Measurements from ENCODE around the gene MYO3B.

MYO3B gene

DNA sequence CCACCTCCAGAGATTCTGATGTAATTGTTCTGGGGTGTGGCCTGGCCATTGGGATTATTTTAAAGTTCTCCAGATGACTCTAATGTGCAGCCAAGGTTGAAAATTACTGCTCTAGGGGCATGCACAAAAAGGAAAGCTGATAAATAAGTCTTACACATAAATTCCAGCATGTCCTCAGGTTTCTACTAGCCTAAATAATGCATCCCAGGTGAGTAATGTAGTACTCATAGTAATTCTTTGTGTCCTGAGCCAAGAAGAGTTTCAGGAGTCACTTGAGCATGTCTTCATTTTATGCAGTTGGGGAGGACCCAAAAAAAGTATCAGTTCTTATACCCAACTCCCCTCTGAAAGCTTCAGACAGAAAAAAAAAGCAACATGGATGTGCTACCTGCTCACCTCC lies 407.1 kb downstream of the MYO3B start:
- no peak for TF ChIP-seq EZH2 (optimal IDR thresholded peaks at IDR 0.05; ENCODE audit: low read depth, low read length)
- TF ChIP-seq, protein P1, sequence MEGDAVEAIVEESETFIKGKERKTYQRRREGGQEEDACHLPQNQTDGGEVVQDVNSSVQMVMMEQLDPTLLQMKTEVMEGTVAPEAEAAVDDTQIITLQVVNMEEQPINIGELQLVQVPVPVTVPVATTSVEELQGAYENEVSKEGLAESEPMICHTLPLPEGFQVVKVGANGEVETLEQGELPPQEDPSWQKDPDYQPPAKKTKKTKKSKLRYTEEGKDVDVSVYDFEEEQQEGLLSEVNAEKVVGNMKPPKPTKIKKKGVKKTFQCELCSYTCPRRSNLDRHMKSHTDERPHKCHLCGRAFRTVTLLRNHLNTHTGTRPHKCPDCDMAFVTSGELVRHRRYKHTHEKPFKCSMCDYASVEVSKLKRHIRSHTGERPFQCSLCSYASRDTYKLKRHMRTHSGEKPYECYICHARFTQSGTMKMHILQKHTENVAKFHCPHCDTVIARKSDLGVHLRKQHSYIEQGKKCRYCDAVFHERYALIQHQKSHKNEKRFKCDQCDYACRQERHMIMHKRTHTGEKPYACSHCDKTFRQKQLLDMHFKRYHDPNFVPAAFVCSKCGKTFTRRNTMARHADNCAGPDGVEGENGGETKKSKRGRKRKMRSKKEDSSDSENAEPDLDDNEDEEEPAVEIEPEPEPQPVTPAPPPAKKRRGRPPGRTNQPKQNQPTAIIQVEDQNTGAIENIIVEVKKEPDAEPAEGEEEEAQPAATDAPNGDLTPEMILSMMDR (IDR thresholded peaks at IDR 0.05; ENCODE audit: low read length): no peak
- no peak for TF ChIP-seq EZH2phosphoT487 (IDR thresholded peaks at IDR 0.05; ENCODE audit: low read length)

DNA sequence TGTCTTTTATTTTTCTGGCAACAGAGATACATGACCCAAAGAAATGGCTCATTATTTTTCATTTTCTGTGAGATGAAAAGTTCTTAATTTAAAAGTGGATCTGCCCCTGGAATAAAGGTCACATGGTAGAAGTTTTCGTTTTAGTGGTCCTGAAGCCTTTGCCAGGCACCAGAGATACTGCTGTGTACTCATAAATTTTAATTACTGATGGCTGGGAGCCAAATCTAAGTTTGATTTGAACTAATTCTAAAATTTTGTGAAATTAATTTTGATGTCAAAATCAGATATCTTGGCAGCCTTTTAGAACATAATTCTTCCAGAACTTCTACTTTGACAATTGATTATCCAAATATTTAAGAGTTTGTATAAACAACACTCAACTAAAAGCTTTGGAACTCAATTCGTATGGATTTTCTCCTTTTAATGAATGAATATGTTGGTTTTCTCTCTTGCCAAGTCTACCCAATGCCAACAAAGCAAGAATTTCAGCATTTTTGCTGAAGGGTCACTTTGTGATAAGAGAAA lies 408.7 kb downstream of the MYO3B start:
- no peak overlapping the region for H3K4me3 ChIP-seq (ENCODE audit: low read length)
- no peaks in the 10 kb centered on the region for H3K4me1 ChIP-seq (ENCODE audit: low read length)
- H2AFZ ChIP-seq (ENCODE audit: low read length): no peak overlapping the region
- no peaks in the 10 kb centered on the region for H3K79me2 ChIP-seq (ENCODE audit: low read length)
- H3K4me2 ChIP-seq (ENCODE audit: low read depth, low read length): no peak overlapping the region
- TF ChIP-seq EZH2 (optimal IDR thresholded peaks at IDR 0.05; ENCODE audit: low read depth, low read length): no peak
- TF ChIP-seq EZH2phosphoT487 (IDR thresholded peaks at IDR 0.05; ENCODE audit: low read length): no peak
- TF ChIP-seq, protein P1 (IDR thresholded peaks at IDR 0.05; ENCODE audit: low read length): no peak
- no peak overlapping the region for H3K27ac ChIP-seq (ENCODE audit: low read length)
- H3K27me3 ChIP-seq (replicated peaks; ENCODE audit: insufficient read depth, low read length): no peaks in the 10 kb centered on the region
- H3K36me3 ChIP-seq (replicated peaks; ENCODE audit: insufficient read depth, low read length): no peaks in the 10 kb centered on the region
- H3K9me2 ChIP-seq (replicated peaks; ENCODE audit: insufficient read depth, low read length): no peaks in the 10 kb centered on the region
- no peaks in the 10 kb centered on the region for H4K20me1 ChIP-seq (ENCODE audit: insufficient read depth, low read length)
- no peaks in the 10 kb centered on the region for H3F3A ChIP-seq (ENCODE audit: insufficient read depth, low read length)
- DNase-seq: no peak
- H3K9ac ChIP-seq (ENCODE audit: low read length): no peak overlapping the region
- no peaks in the 10 kb centered on the region for H3K9me3 ChIP-seq (replicated peaks; ENCODE audit: insufficient read depth, low read length)

More for the DNA sequence above, 407.1 kb downstream of the MYO3B start:
- H3K4me1 ChIP-seq (ENCODE audit: low read length): no peaks in the 10 kb centered on the region
- H2AFZ ChIP-seq (ENCODE audit: low read length): no peak overlapping the region
- H3K4me3 ChIP-seq (ENCODE audit: low read length): no peak overlapping the region
- H3K4me2 ChIP-seq (ENCODE audit: low read depth, low read length): no peak overlapping the region
- no peaks in the 10 kb centered on the region for H3K9me3 ChIP-seq (replicated peaks; ENCODE audit: insufficient read depth, low read length)
- H3K27me3 ChIP-seq (replicated peaks; ENCODE audit: insufficient read depth, low read length): no peaks in the 10 kb centered on the region
- DNase-seq: no peak
- no peaks in the 10 kb centered on the region for H3F3A ChIP-seq (ENCODE audit: insufficient read depth, low read length)
- H3K36me3 ChIP-seq (replicated peaks; ENCODE audit: insufficient read depth, low read length): no peaks in the 10 kb centered on the region
- no peak overlapping the region for H3K27ac ChIP-seq (ENCODE audit: low read length)
- H3K9me2 ChIP-seq (replicated peaks; ENCODE audit: insufficient read depth, low read length): no peaks in the 10 kb centered on the region
- no peaks in the 10 kb centered on the region for H4K20me1 ChIP-seq (ENCODE audit: insufficient read depth, low read length)
- no peak overlapping the region for H3K9ac ChIP-seq (ENCODE audit: low read length)
- H3K79me2 ChIP-seq (ENCODE audit: low read length): no peaks in the 10 kb centered on the region

DNA sequence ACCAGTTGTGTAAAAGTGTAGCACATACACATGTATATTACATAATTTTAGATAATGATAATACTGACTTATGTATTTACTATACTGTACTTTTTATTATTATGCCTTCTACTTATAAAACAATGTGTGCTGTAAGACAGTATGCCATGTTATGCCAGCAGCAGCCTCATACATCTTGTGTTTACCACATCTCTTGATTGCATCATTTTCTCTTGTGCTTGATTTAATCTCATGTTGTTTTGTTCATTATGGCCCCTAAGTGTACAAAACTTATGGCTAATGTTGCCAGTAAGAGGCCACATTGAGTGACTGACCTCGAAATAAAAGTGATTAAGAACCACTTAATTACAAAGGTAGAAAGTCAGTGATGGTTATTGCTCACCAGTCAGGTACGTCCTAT lies 409.2 kb downstream of the MYO3B start:
- no peak for DNase-seq
- H3K27me3 ChIP-seq (replicated peaks; ENCODE audit: insufficient read depth, low read length): no peaks in the 10 kb centered on the region
- H3K9me2 ChIP-seq (replicated peaks; ENCODE audit: insufficient read depth, low read length): no peaks in the 10 kb centered on the region
- no peak overlapping the region for H3K27ac ChIP-seq (ENCODE audit: low read length)
- H3K9ac ChIP-seq (ENCODE audit: low read length): no peak overlapping the region
- no peaks in the 10 kb centered on the region for H3K4me1 ChIP-seq (ENCODE audit: low read length)
- H3K9me3 ChIP-seq (replicated peaks; ENCODE audit: insufficient read depth, low read length): no peaks in the 10 kb centered on the region
- H3F3A ChIP-seq (ENCODE audit: insufficient read depth, low read length): no peaks in the 10 kb centered on the region
- H2AFZ ChIP-seq (ENCODE audit: low read length): no peak overlapping the region
- TF ChIP-seq EZH2phosphoT487 (IDR thresholded peaks at IDR 0.05; ENCODE audit: low read length) (no peak), EZH2 (optimal IDR thresholded peaks at IDR 0.05; ENCODE audit: low read depth, low read length) (no peak)
- TF ChIP-seq, protein P1 (IDR thresholded peaks at IDR 0.05; ENCODE audit: low read length): no peak
- H3K79me2 ChIP-seq (ENCODE audit: low read length): no peaks in the 10 kb centered on the region
- H4K20me1 ChIP-seq (ENCODE audit: insufficient read depth, low read length): no peaks in the 10 kb centered on the region
- no peak overlapping the region for H3K4me2 ChIP-seq (ENCODE audit: low read depth, low read length)
- no peaks in the 10 kb centered on the region for H3K36me3 ChIP-seq (replicated peaks; ENCODE audit: insufficient read depth, low read length)
- H3K4me3 ChIP-seq (ENCODE audit: low read length): no peak overlapping the region
